ENCODE measurements around the gene RORB.

Gene RORB

GRCh38 chr9:74598874-74599273 is 101.7 kb downstream of the RORB start:
- DNase-seq: no peak

GRCh38 chr9:74609671-74610405 is 112.7 kb downstream of the RORB start:
- DNase-seq: peak in 1 of 4 experiments; percentile 2

- DNase-seq: no peak
Observed at GRCh38 chr9:74610523-74611061, 113.5 kb downstream of the RORB start.

- no peak for DNase-seq
Observed at GRCh38 chr9:74630228-74630627, 133.1 kb downstream of the RORB start.

- DNase-seq: no peak
Observed at GRCh38 chr9:74639112-74639511, 142.0 kb downstream of the RORB start.

GRCh38 chr9:74642376-74642775 is 145.2 kb downstream of the RORB start:
- no peak for DNase-seq

- no peak for DNase-seq
Observed at GRCh38 chr9:74643303-74643923, 146.3 kb downstream of the RORB start.

- DNase-seq: no peak
Observed at GRCh38 chr9:74644023-74644422, 146.9 kb downstream of the RORB start.

- DNase-seq: peak; percentile 5 to 21 (median 14)
Observed at GRCh38 chr9:74645007-74645639, 148.0 kb downstream of the RORB start.

GRCh38 chr9:74653410-74654080 is 156.4 kb downstream of the RORB start:
- DNase-seq: no peak

- no peak for DNase-seq
Observed at GRCh38 chr9:74662674-74663073, 165.5 kb downstream of the RORB start.

- DNase-seq: no peak
Observed at GRCh38 chr9:74663439-74663838, 166.3 kb downstream of the RORB start.

- DNase-seq: no peak
Observed at GRCh38 chr9:74666625-74667316, 169.6 kb downstream of the RORB start.

GRCh38 chr9:74672237-74672636 is 175.1 kb downstream of the RORB start:
- DNase-seq: no peak

GRCh38 chr9:74674077-74674476 is 176.9 kb downstream of the RORB start:
- no peak for DNase-seq

GRCh38 chr9:74681906-74682305 is 184.8 kb downstream of the RORB start:
- DNase-seq: no peak

- no peak for DNase-seq
Observed at GRCh38 chr9:74683322-74683721, 186.2 kb downstream of the RORB start.

GRCh38 chr9:74691058-74691457 is 193.9 kb downstream of the RORB start:
- DNase-seq: no peak

- no peak for DNase-seq
Observed at GRCh38 chr9:74696520-74696919, 199.4 kb downstream of the RORB start.

- DNase-seq: no peak
Observed at GRCh38 chr9:74697535-74697934, 200.4 kb downstream of the RORB start.

- DNase-seq: no peak
Observed at GRCh38 chr9:74711341-74711740, 214.2 kb downstream of the RORB start.

GRCh38 chr9:74718709-74719108 is 221.6 kb downstream of the RORB start:
- no peak for DNase-seq
